Adrenal gland (tissue), 5 donors: ENCODE results near the gene NAP1L5.

Source experiments
- CTCF ChIP-seq, 6 experiments: fragments of 450-650 bp in 4 of 6; fragments of 200-600 bp in 2 of 6; sonication (generic) in 1 of 6; IDR thresholded peaks; 1 replicate in 5 of 6; 2 replicates in 1 of 6; pipeline versions ENCODE4 v1.5.1 to v1.8.0; 2016 to 2021; ENCODE audit warnings: antibody characterized with exemption in 6 of 6, mild to moderate bottlenecking in 2 of 6, moderate library complexity in 1 of 6
- POLR2A ChIP-seq, 2 donors: fragments of 450-650 bp; IDR thresholded peaks; one replicate each; pipeline ENCODE4 v1.6.1; 2017; ENCODE audit warnings: antibody characterized with exemption in 2 of 2, mild to moderate bottlenecking in 2 of 2, moderate library complexity in 1 of 2
- donor health status: DM: no; HTN: no; CAD: no.

GRCh38 chr4:88725143-88725542, 27.5 kb upstream of the NAP1L5 start:
- no peak for TF ChIP-seq CTCF (IDR thresholded peaks at IDR 0.05)
- TF ChIP-seq POLR2A (IDR thresholded peaks at IDR 0.05): no peak
